PC-9 (cell line): ENCODE measurements around the gene GPATCH4.

Source experiments
- CTCF ChIP-seq: fragments of 200-600 bp; sonication (generic); conservative IDR thresholded peaks from 2 replicates; pipeline ENCODE4 v1.6.1; 2017; ENCODE audit warnings: mixed run types, antibody characterized with exemption, mild to moderate bottlenecking, moderate library complexity
- EZH2 ChIP-seq: fragments of 200-600 bp; sonication (generic); IDR thresholded peaks from 2 replicates; pipeline ENCODE4 v1.8.0; 2017; ENCODE audit warnings: antibody characterized with exemption, low read depth

GRCh38 chr1:156598731-156599432 is 2.4 kb downstream of the GPATCH4 start:
- TF ChIP-seq CTCF (no peak), EZH2 (no peak)
